ENCODE measurements around the gene TSC2. TPM values are rescaled to one million over a fixed set of nuclear protein-coding genes. Genes with fewer than 3 reads are reported as not detected.

TSC2 gene
- total and polyA plus RNA-seq, 2 of the 13 experiments (the other 11 are each of a cell fraction or from before 2014, with no cell fraction given), result 19.6 to 40.4 TPM

DNA sequence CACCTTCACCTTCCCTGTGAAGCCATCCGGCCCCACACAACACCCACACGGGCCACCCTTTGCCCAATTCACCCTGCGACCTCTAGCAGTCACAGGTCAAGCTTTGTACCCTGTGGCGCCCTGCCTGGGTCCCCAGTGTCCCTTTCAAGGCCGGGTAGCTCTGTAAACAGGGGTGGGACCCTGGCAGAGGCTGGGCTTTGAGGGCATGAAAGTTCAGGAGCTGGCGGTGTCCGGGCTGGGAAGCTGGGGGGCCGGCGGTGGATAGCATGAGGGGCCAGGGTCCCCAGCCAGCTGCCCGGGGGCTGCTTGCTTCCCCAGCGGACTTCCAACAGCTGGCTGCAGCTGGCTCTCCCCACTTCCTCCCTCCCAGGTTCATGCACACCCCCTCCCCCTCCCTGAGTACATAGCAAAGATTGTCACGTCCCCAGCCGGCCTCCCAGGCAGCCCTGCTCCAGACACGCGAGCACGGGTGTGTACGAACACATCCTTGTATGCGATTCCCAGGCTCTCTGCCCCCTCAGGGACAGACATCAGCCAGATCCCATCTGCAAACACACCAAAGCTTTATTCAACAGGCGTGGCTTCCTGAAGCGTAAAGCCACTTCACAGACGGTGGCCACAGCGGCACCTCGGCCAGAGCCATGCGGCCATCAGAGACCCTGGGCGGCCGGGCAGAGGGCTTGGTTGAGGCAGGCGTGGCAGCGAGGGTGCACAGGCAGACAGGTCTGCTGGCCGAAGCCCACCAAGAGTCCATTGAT is 8.3 kb upstream of the TSC2 start (continued):
- no peak for TF ChIP-seq PHB2 (IDR thresholded peaks at IDR 0.05; ENCODE audit: partially characterized antibody)
- TF ChIP-seq, protein P1, sequence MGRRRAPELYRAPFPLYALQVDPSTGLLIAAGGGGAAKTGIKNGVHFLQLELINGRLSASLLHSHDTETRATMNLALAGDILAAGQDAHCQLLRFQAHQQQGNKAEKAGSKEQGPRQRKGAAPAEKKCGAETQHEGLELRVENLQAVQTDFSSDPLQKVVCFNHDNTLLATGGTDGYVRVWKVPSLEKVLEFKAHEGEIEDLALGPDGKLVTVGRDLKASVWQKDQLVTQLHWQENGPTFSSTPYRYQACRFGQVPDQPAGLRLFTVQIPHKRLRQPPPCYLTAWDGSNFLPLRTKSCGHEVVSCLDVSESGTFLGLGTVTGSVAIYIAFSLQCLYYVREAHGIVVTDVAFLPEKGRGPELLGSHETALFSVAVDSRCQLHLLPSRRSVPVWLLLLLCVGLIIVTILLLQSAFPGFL (CRISPR knock-in tag; IDR thresholded peaks at IDR 0.05), result no peak
- TF ChIP-seq RARG (CRISPR knock-in tag; IDR thresholded peaks at IDR 0.05; ENCODE audit: low read depth), result no peak
- TF ChIP-seq, protein P2, sequence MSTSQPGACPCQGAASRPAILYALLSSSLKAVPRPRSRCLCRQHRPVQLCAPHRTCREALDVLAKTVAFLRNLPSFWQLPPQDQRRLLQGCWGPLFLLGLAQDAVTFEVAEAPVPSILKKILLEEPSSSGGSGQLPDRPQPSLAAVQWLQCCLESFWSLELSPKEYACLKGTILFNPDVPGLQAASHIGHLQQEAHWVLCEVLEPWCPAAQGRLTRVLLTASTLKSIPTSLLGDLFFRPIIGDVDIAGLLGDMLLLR (CRISPR knock-in tag; IDR thresholded peaks at IDR 0.05), result 0 out of 2 replicates have a peak, but pooled peaks have one; percentile 27
- no peak for TF ChIP-seq ATM (IDR thresholded peaks at IDR 0.05; ENCODE audit: borderline replicate concordance)
- TF ChIP-seq, protein P3, sequence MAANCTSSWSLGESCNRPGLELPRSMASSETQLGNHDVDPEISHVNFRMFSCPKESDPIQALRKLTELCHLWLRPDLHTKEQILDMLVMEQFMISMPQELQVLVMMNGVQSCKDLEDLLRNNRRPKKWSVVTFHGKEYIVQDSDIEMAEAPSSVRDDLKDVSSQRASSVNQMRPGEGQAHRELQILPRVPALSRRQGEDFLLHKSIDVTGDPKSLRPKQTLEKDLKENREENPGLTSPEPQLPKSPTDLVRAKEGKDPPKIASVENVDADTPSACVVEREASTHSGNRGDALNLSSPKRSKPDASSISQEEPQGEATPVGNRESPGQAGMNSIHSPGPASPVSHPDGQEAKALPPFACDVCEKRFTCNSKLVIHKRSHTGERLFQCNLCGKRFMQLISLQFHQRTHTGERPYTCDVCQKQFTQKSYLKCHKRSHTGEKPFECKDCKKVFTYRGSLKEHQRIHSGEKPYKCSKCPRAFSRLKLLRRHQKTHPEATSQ (CRISPR knock-in tag; IDR thresholded peaks at IDR 0.05; ENCODE audit: borderline replicate concordance), result peak; percentile 67; the same call in 1 of the 2 replicates
- no peak for TF ChIP-seq HNRNPH1 (optimal IDR thresholded peaks at IDR 0.05; ENCODE audit: low read depth, low read length)
- TF ChIP-seq ZSCAN22 (CRISPR knock-in tag; IDR thresholded peaks at IDR 0.05), result no peak
- no peak for TF ChIP-seq ZFP62 (CRISPR knock-in tag; IDR thresholded peaks at IDR 0.05)
- TF ChIP-seq, protein P4, sequence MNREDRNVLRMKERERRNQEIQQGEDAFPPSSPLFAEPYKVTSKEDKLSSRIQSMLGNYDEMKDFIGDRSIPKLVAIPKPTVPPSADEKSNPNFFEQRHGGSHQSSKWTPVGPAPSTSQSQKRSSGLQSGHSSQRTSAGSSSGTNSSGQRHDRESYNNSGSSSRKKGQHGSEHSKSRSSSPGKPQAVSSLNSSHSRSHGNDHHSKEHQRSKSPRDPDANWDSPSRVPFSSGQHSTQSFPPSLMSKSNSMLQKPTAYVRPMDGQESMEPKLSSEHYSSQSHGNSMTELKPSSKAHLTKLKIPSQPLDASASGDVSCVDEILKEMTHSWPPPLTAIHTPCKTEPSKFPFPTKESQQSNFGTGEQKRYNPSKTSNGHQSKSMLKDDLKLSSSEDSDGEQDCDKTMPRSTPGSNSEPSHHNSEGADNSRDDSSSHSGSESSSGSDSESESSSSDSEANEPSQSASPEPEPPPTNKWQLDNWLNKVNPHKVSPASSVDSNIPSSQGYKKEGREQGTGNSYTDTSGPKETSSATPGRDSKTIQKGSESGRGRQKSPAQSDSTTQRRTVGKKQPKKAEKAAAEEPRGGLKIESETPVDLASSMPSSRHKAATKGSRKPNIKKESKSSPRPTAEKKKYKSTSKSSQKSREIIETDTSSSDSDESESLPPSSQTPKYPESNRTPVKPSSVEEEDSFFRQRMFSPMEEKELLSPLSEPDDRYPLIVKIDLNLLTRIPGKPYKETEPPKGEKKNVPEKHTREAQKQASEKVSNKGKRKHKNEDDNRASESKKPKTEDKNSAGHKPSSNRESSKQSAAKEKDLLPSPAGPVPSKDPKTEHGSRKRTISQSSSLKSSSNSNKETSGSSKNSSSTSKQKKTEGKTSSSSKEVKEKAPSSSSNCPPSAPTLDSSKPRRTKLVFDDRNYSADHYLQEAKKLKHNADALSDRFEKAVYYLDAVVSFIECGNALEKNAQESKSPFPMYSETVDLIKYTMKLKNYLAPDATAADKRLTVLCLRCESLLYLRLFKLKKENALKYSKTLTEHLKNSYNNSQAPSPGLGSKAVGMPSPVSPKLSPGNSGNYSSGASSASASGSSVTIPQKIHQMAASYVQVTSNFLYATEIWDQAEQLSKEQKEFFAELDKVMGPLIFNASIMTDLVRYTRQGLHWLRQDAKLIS (CRISPR knock-in tag; IDR thresholded peaks at IDR 0.05), result no peak
- TF ChIP-seq MTF1 (CRISPR knock-in tag; IDR thresholded peaks at IDR 0.05), result no peak
- TF ChIP-seq, protein P5, sequence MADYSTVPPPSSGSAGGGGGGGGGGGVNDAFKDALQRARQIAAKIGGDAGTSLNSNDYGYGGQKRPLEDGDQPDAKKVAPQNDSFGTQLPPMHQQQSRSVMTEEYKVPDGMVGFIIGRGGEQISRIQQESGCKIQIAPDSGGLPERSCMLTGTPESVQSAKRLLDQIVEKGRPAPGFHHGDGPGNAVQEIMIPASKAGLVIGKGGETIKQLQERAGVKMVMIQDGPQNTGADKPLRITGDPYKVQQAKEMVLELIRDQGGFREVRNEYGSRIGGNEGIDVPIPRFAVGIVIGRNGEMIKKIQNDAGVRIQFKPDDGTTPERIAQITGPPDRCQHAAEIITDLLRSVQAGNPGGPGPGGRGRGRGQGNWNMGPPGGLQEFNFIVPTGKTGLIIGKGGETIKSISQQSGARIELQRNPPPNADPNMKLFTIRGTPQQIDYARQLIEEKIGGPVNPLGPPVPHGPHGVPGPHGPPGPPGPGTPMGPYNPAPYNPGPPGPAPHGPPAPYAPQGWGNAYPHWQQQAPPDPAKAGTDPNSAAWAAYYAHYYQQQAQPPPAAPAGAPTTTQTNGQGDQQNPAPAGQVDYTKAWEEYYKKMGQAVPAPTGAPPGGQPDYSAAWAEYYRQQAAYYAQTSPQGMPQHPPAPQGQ (CRISPR knock-in tag; IDR thresholded peaks at IDR 0.05; ENCODE audit: borderline replicate concordance), result no peak
- TF ChIP-seq GABPB1 (CRISPR knock-in tag; IDR thresholded peaks at IDR 0.05), result peak; percentile 55
- TF ChIP-seq, protein P6, sequence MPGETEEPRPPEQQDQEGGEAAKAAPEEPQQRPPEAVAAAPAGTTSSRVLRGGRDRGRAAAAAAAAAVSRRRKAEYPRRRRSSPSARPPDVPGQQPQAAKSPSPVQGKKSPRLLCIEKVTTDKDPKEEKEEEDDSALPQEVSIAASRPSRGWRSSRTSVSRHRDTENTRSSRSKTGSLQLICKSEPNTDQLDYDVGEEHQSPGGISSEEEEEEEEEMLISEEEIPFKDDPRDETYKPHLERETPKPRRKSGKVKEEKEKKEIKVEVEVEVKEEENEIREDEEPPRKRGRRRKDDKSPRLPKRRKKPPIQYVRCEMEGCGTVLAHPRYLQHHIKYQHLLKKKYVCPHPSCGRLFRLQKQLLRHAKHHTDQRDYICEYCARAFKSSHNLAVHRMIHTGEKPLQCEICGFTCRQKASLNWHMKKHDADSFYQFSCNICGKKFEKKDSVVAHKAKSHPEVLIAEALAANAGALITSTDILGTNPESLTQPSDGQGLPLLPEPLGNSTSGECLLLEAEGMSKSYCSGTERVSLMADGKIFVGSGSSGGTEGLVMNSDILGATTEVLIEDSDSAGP (CRISPR knock-in tag; IDR thresholded peaks at IDR 0.05; ENCODE audit: borderline replicate concordance), result peak; percentile 47
- TF ChIP-seq, protein P7, sequence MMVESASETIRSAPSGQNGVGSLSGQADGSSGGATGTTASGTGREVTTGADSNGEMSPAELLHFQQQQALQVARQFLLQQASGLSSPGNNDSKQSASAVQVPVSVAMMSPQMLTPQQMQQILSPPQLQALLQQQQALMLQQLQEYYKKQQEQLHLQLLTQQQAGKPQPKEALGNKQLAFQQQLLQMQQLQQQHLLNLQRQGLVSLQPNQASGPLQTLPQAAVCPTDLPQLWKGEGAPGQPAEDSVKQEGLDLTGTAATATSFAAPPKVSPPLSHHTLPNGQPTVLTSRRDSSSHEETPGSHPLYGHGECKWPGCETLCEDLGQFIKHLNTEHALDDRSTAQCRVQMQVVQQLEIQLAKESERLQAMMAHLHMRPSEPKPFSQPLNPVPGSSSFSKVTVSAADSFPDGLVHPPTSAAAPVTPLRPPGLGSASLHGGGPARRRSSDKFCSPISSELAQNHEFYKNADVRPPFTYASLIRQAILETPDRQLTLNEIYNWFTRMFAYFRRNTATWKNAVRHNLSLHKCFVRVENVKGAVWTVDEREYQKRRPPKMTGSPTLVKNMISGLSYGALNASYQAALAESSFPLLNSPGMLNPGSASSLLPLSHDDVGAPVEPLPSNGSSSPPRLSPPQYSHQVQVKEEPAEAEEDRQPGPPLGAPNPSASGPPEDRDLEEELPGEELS (CRISPR knock-in tag; IDR thresholded peaks at IDR 0.05), result peak; percentile 83
